ENCODE results near the gene PLEKHO2.

The PLEKHO2 gene

GRCh38 chr15:64877435-64877834 lies 35.7 kb downstream of the PLEKHO2 start:
- Histone ChIP-seq H3K79me1 (ENCODE audit: low read depth, low read length) (no peaks in the 10 kb centered on the region), H2AK5ac (ENCODE audit: low read depth, low read length) (no peak overlapping the region), H2BK15ac (ENCODE audit: low read length) (no peak overlapping the region), H3K36me3 (replicated peaks in 1 of 2; ENCODE audit: control insufficient read depth in 2 of 2, insufficient read depth in 2 of 2, low read length in 2 of 2) (no peaks in the 10 kb centered on the region), H3K9ac (ENCODE audit: low read depth, low read length, poor library complexity) (peak overlapping the region; percentile 45), H3K27ac (replicated peaks; ENCODE audit: low read length) (no peak overlapping the region), H3K18ac (ENCODE audit: low read length) (peak overlapping the region; percentile 67), H2AFZ (ENCODE audit: low read length) (no peak overlapping the region), H2BK120ac (ENCODE audit: low read depth, low read length) (peak overlapping the region; percentile 53), H2BK5ac (ENCODE audit: low read length) (peak overlapping the region; percentile 2), H3K9me3 (replicated peaks in 1 of 2; ENCODE audit: control insufficient read depth in 2 of 2, insufficient read depth in 1 of 2, low read depth in 1 of 2, low read length in 2 of 2) (no peaks in the 10 kb centered on the region), H3K4ac (ENCODE audit: low read length) (no peak overlapping the region), H3K4me3 (ENCODE audit: low read length in 2 of 2) (no peak overlapping the region), H3K23ac (ENCODE audit: low read depth, low read length, poor library complexity) (no peak overlapping the region), H4K91ac (ENCODE audit: low read depth, low read length, poor library complexity) (no peak overlapping the region), H3K4me1 (ENCODE audit: control insufficient read depth in 2 of 2, insufficient read depth in 1 of 2, low read depth in 1 of 2, low read length in 2 of 2) (peaks cover 0 to 18% of the 10 kb centered on the region in 2 donors), H2BK12ac (ENCODE audit: low read length) (no peak overlapping the region), H3K14ac (ENCODE audit: low read length) (no peak overlapping the region), H4K8ac (ENCODE audit: low read depth, low read length) (no peak overlapping the region), H3K27me3 (ENCODE audit: control insufficient read depth in 3 of 3, insufficient read depth in 3 of 3, low read depth in 1 of 3, low read length in 3 of 3) (no peaks in the 10 kb centered on the region), H3K4me2 (ENCODE audit: insufficient read depth, low read length, poor library complexity, severe bottlenecking) (no peak overlapping the region)
- no CpG with 5 or more reads among the region's 3 CpGs for WGBS, 2 donors (ENCODE audit: extremely low coverage in 2 of 2, insufficient read length in 2 of 2, insufficient replicate concordance in 1 of 2)
- no peak for DNase-seq (ENCODE audit: low spot score)

- H2AK5ac ChIP-seq (ENCODE audit: low read depth, low read length): no peak overlapping the region
- no peaks in the 10 kb centered on the region for H3K36me3 ChIP-seq (replicated peaks in 1 of 2; ENCODE audit: control insufficient read depth in 2 of 2, insufficient read depth in 2 of 2, low read length in 2 of 2)
- no peak overlapping the region for H4K8ac ChIP-seq (ENCODE audit: low read depth, low read length)
- H2AFZ ChIP-seq (ENCODE audit: low read length): no peak overlapping the region
- H3K9ac ChIP-seq (ENCODE audit: low read depth, low read length, poor library complexity): peak overlapping the region; percentile 45
- no peak overlapping the region for H2BK5ac ChIP-seq (ENCODE audit: low read length)
- H3K14ac ChIP-seq (ENCODE audit: low read length): no peak overlapping the region
- no peak overlapping the region for H2BK15ac ChIP-seq (ENCODE audit: low read length)
- no CpG with 5 or more reads among the region's 8 CpGs for whole genome bisulfite sequencing, 2 donors (ENCODE audit: extremely low coverage in 2 of 2, insufficient read length in 2 of 2, insufficient replicate concordance in 1 of 2)
- H3K4ac ChIP-seq (ENCODE audit: low read length): no peak overlapping the region
- peaks cover 0 to 16% of the 10 kb centered on the region in 2 donors for H3K4me1 ChIP-seq (ENCODE audit: control insufficient read depth in 2 of 2, insufficient read depth in 1 of 2, low read depth in 1 of 2, low read length in 2 of 2)
- no peak overlapping the region for H3K4me3 ChIP-seq (ENCODE audit: low read length in 2 of 2)
- H2BK12ac ChIP-seq (ENCODE audit: low read length): no peak overlapping the region
- no peak overlapping the region for H3K4me2 ChIP-seq (ENCODE audit: insufficient read depth, low read length, poor library complexity, severe bottlenecking)
- no peaks in the 10 kb centered on the region for H3K27me3 ChIP-seq (ENCODE audit: control insufficient read depth in 3 of 3, insufficient read depth in 3 of 3, low read depth in 1 of 3, low read length in 3 of 3)
- no peak overlapping the region for H3K23ac ChIP-seq (ENCODE audit: low read depth, low read length, poor library complexity)
- no peaks in the 10 kb centered on the region for H3K9me3 ChIP-seq (replicated peaks in 1 of 2; ENCODE audit: control insufficient read depth in 2 of 2, insufficient read depth in 1 of 2, low read depth in 1 of 2, low read length in 2 of 2)
- no peaks in the 10 kb centered on the region for H3K79me1 ChIP-seq (ENCODE audit: low read depth, low read length)
- no peak overlapping the region for H2BK120ac ChIP-seq (ENCODE audit: low read depth, low read length)
- no peak overlapping the region for H4K91ac ChIP-seq (ENCODE audit: low read depth, low read length, poor library complexity)
- no peak overlapping the region for H3K27ac ChIP-seq (replicated peaks; ENCODE audit: low read length)
- no peak overlapping the region for H3K18ac ChIP-seq (ENCODE audit: low read length)
- no peak for DNase-seq (ENCODE audit: low spot score)
These were observed 37.0 kb downstream of the PLEKHO2 start for GRCh38 chr15:64878705-64879104.

DNA sequence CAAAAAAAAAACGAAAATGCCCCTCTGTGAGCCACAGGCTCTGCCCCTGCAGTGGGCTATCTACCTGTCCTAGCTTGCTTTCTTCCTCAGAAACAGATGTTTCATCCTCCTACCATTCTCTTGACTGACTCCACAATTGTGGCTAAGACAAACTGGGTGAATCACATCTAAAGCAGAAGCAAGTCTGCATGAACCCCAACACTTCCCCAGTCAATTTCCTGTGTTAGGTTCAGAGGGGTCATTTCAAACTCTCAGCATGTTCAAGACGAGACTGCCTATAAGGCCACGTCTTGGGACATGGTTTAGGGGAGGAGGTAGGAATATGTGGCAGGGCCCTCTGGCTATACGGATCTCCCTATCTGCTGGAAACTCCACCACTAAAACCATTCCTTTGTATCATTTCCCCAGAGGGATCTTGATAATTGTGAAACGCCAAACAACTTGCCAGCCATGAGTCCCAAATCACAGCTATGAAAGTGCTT lies 41.4 kb downstream of the PLEKHO2 start:
- Histone ChIP-seq H3K9ac (ENCODE audit: low read depth, low read length, poor library complexity) (no peak overlapping the region), H3K27ac (replicated peaks; ENCODE audit: low read length) (no peak overlapping the region), H2BK12ac (ENCODE audit: low read length) (no peak overlapping the region), H4K91ac (ENCODE audit: low read depth, low read length, poor library complexity) (no peak overlapping the region), H3K4ac (ENCODE audit: low read length) (no peak overlapping the region), H2BK120ac (ENCODE audit: low read depth, low read length) (no peak overlapping the region), H2BK15ac (ENCODE audit: low read length) (no peak overlapping the region), H3K14ac (ENCODE audit: low read length) (no peak overlapping the region), H3K23ac (ENCODE audit: low read depth, low read length, poor library complexity) (no peak overlapping the region), H3K36me3 (replicated peaks in 1 of 2; ENCODE audit: control insufficient read depth in 2 of 2, insufficient read depth in 2 of 2, low read length in 2 of 2) (no peaks in the 10 kb centered on the region), H2AK5ac (ENCODE audit: low read depth, low read length) (no peak overlapping the region), H2BK5ac (ENCODE audit: low read length) (no peak overlapping the region), H3K18ac (ENCODE audit: low read length) (no peak overlapping the region), H3K9me3 (replicated peaks in 1 of 2; ENCODE audit: control insufficient read depth in 2 of 2, insufficient read depth in 1 of 2, low read depth in 1 of 2, low read length in 2 of 2) (no peaks in the 10 kb centered on the region), H3K27me3 (ENCODE audit: control insufficient read depth in 3 of 3, insufficient read depth in 3 of 3, low read depth in 1 of 3, low read length in 3 of 3) (no peaks in the 10 kb centered on the region), H3K79me1 (ENCODE audit: low read depth, low read length) (no peaks in the 10 kb centered on the region), H3K4me1 (ENCODE audit: control insufficient read depth in 2 of 2, insufficient read depth in 1 of 2, low read depth in 1 of 2, low read length in 2 of 2) (peaks cover 0 to 4% of the 10 kb centered on the region in 2 donors), H4K8ac (ENCODE audit: low read depth, low read length) (no peak overlapping the region), H3K4me3 (ENCODE audit: low read length in 2 of 2) (no peak overlapping the region), H2AFZ (ENCODE audit: low read length) (no peak overlapping the region), H3K4me2 (ENCODE audit: insufficient read depth, low read length, poor library complexity, severe bottlenecking) (no peak overlapping the region)
- WGBS, 2 donors (ENCODE audit: extremely low coverage in 2 of 2, insufficient read length in 2 of 2, insufficient replicate concordance in 1 of 2): no CpG with 5 or more reads among the region's 5 CpGs
- DNase-seq (ENCODE audit: low spot score): no peak

- Histone ChIP-seq H2BK12ac (ENCODE audit: low read length) (no peak overlapping the region), H3K9me3 (replicated peaks in 1 of 2; ENCODE audit: control insufficient read depth in 2 of 2, insufficient read depth in 1 of 2, low read depth in 1 of 2, low read length in 2 of 2) (no peaks in the 10 kb centered on the region), H2AFZ (ENCODE audit: low read length) (no peak overlapping the region), H3K23ac (ENCODE audit: low read depth, low read length, poor library complexity) (no peak overlapping the region), H2BK15ac (ENCODE audit: low read length) (no peak overlapping the region), H4K8ac (ENCODE audit: low read depth, low read length) (no peak overlapping the region), H3K27me3 (ENCODE audit: control insufficient read depth in 3 of 3, insufficient read depth in 3 of 3, low read depth in 1 of 3, low read length in 3 of 3) (no peaks in the 10 kb centered on the region), H3K27ac (replicated peaks; ENCODE audit: low read length) (no peak overlapping the region), H3K9ac (ENCODE audit: low read depth, low read length, poor library complexity) (no peak overlapping the region), H3K4ac (ENCODE audit: low read length) (no peak overlapping the region), H2AK5ac (ENCODE audit: low read depth, low read length) (no peak overlapping the region), H4K91ac (ENCODE audit: low read depth, low read length, poor library complexity) (no peak overlapping the region), H2BK120ac (ENCODE audit: low read depth, low read length) (no peak overlapping the region), H3K14ac (ENCODE audit: low read length) (no peak overlapping the region), H3K18ac (ENCODE audit: low read length) (no peak overlapping the region), H3K4me2 (ENCODE audit: insufficient read depth, low read length, poor library complexity, severe bottlenecking) (no peak overlapping the region), H2BK5ac (ENCODE audit: low read length) (no peak overlapping the region), H3K79me1 (ENCODE audit: low read depth, low read length) (no peaks in the 10 kb centered on the region), H3K36me3 (replicated peaks in 1 of 2; ENCODE audit: control insufficient read depth in 2 of 2, insufficient read depth in 2 of 2, low read length in 2 of 2) (no peaks in the 10 kb centered on the region), H3K4me1 (ENCODE audit: control insufficient read depth in 2 of 2, insufficient read depth in 1 of 2, low read depth in 1 of 2, low read length in 2 of 2) (peaks cover 0 to 10% of the 10 kb centered on the region in 2 donors), H3K4me3 (ENCODE audit: low read length in 2 of 2) (no peak overlapping the region)
- no peak for DNase-seq (ENCODE audit: low spot score)
- WGBS, 2 donors (ENCODE audit: extremely low coverage in 2 of 2, insufficient read length in 2 of 2, insufficient replicate concordance in 1 of 2): no CpG with 5 or more reads among the region's 10 CpGs
These were observed 42.3 kb downstream of the PLEKHO2 start for GRCh38 chr15:64883997-64884511.
